Osteocyte (in vitro differentiated cells): ENCODE measurements around the gene ZSCAN26. TPM values are rescaled to one million over a fixed set of nuclear protein-coding genes. Genes with fewer than 3 reads are reported as not detected.

Experiments
- DNase-seq: peaks from one replicate; pipeline ENCODE4 v3.0.0; 2021; ENCODE audit warnings: mixed read lengths; ENCODE audit not compliant: unreplicated experiment; ENCODE audit errors: extremely low spot score
- H3K27ac Mint-ChIP-seq: one replicate; pipeline ENCODE4 v1.8.0; 2021; ENCODE audit warnings: mild to moderate bottlenecking, mixed read lengths; ENCODE audit not compliant: unreplicated experiment
- H3K27me3 Mint-ChIP-seq: one replicate; pipeline ENCODE4 v1.8.0; 2021; ENCODE audit warnings: mixed read lengths; ENCODE audit not compliant: unreplicated experiment
- H3K36me3 Mint-ChIP-seq: one replicate; pipeline ENCODE4 v1.8.0; 2021; ENCODE audit warnings: mixed read lengths; ENCODE audit not compliant: unreplicated experiment
- H3K4me1 Mint-ChIP-seq: one replicate; pipeline ENCODE4 v1.8.0; 2021; ENCODE audit warnings: mixed read lengths; ENCODE audit not compliant: unreplicated experiment
- H3K4me3 Mint-ChIP-seq: one replicate; pipeline ENCODE4 v1.8.0; 2021; ENCODE audit warnings: mild to moderate bottlenecking, moderate library complexity, mixed read lengths; ENCODE audit not compliant: unreplicated experiment
- H3K9me3 Mint-ChIP-seq: one replicate; pipeline ENCODE4 v1.8.0; 2021; ENCODE audit warnings: mixed read lengths; ENCODE audit not compliant: unreplicated experiment
- total RNA-seq: library from RNA; stranded (reverse); gene quantifications from 2 replicates; pipeline ENCODE4 v1.2.1, GENCODE V29; 2021
- TF ChIP-seq, protein P1 (sequence below): fragments of 200-600 bp; sonication (generic); IDR thresholded peaks from 2 replicates; pipeline ENCODE4 v1.5.0; 2021; ENCODE audit warnings: antibody characterized with exemption, mild to moderate bottlenecking, moderate library complexity

Gene ZSCAN26
- total RNA-seq, 1 donor from 2014 or later: 19.8 TPM

DNA sequence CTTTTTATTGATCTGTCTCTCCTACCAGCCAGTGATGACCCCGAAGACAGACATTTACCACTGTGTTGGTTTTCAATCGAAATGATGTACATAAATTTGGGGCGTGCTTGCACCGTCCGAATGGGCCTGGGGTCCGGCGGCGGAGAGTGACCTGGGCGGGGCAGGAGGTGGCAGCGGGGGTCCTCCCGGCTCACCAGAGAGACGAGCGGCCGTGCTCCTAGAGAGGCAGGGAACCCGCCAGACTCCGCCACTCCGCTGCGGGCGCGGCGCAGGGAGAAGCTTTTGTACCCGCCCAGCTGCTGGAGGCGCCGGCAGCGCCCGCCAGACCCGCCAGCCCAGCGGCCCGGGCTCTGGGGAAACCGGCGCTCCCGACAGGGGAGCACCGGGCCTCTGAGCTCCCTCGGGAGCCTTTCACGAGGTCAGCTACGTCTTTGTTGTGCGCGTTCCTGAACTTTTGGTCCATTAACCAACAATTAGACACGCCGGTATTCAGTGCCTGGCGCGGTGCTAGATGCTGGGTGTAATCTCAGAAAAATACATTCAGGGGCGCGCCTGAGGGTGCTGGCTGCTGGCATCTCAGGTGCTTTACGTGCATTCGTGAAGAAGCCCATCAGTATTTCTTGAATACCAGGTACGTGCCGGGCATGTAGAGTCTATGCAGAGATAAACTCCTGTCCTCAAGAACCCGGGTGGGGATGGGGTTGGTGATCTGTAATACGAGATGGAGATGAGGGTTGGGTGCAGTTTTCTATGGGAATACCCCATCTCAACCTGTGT lies 14.5 kb downstream of the ZSCAN26 start, which contains the start of gene PGBD1:
PGBD1 (plus strand) TSS at position 285 of the 777 bp plus-strand sequence. CDS start 2,242 bp downstream, outside the sequence.
- DNase-seq: peak; percentile 91
- H3K4me1 Mint-ChIP-seq: peaks cover 15% of the 10 kb centered on the region
- TF ChIP-seq, protein P1, sequence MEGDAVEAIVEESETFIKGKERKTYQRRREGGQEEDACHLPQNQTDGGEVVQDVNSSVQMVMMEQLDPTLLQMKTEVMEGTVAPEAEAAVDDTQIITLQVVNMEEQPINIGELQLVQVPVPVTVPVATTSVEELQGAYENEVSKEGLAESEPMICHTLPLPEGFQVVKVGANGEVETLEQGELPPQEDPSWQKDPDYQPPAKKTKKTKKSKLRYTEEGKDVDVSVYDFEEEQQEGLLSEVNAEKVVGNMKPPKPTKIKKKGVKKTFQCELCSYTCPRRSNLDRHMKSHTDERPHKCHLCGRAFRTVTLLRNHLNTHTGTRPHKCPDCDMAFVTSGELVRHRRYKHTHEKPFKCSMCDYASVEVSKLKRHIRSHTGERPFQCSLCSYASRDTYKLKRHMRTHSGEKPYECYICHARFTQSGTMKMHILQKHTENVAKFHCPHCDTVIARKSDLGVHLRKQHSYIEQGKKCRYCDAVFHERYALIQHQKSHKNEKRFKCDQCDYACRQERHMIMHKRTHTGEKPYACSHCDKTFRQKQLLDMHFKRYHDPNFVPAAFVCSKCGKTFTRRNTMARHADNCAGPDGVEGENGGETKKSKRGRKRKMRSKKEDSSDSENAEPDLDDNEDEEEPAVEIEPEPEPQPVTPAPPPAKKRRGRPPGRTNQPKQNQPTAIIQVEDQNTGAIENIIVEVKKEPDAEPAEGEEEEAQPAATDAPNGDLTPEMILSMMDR: no peak
- peak within 1 kb of the TSS; percentile 68 for H3K27ac Mint-ChIP-seq
- H3K36me3 Mint-ChIP-seq: peaks cover 28% of the 10 kb centered on the region
- peak within 1 kb of the TSS; percentile 88 for H3K4me3 Mint-ChIP-seq
- peaks cover 10% of the 10 kb centered on the region for H3K9me3 Mint-ChIP-seq
- H3K27me3 Mint-ChIP-seq: no peaks in the 10 kb centered on the region

DNA sequence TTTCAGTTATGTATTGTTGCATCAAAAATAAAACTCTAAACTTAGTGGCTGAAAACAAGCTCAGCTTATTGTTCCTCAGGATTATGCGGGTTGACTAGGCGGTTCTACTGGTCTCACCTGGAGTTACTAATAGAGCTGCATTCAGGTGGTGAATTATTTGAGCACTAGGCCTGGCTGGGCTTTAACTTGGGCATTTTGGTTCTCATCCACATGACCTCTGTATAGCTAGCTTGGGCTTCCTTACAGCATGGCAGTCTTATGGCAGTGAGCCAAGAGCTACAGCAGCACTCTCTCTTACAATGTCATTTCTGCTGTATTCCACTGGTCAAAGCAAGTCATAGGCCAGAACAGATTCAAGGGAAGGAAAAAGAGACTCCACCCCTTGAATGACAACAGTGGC lies 16.0 kb downstream of the ZSCAN26 start:
- TF ChIP-seq, protein P1: no peak
- Mint-ChIP-seq H3K27me3 (no peaks in the 10 kb centered on the region), H3K4me3 (peak overlapping the region; percentile 88), H3K27ac (no peak overlapping the region), H3K9me3 (peaks cover 10% of the 10 kb centered on the region), H3K4me1 (peaks cover 15% of the 10 kb centered on the region), H3K36me3 (peaks cover 35% of the 10 kb centered on the region)
- DNase-seq: no peak

DNA sequence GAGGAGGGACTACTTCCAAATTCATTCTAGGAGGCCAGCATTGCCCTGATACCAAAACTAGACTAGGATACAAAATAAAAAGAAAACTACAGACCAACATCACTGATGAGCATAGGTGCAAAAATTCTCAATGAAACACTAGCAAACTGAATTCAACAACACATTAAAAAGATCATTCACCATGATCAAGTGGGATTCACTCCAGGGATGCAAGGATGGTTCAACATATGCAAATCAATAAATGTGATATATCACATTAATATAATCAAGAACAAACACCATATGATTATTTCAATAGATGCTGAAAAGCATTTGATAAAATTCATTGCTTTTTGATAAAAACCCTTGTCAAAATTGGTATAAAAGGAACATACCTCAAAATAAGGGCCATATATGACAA lies 24.6 kb downstream of the ZSCAN26 start:
- TF ChIP-seq, protein P1: no peak
- Mint-ChIP-seq H3K27ac (no peak overlapping the region), H3K4me3 (no peak overlapping the region), H3K4me1 (no peaks in the 10 kb centered on the region), H3K27me3 (no peaks in the 10 kb centered on the region), H3K36me3 (peaks cover 45% of the 10 kb centered on the region), H3K9me3 (peaks cover 18% of the 10 kb centered on the region)
- no peak for DNase-seq

GRCh38 chr6:28295326-28295725 lies 28.4 kb downstream of the ZSCAN26 start:
- TF ChIP-seq, protein P1: no peak
- no peaks in the 10 kb centered on the region for H3K4me1 Mint-ChIP-seq
- H3K27me3 Mint-ChIP-seq: no peaks in the 10 kb centered on the region
- no peak overlapping the region for H3K4me3 Mint-ChIP-seq
- DNase-seq: no peak
- H3K27ac Mint-ChIP-seq: no peak overlapping the region
- H3K36me3 Mint-ChIP-seq: peaks cover 27% of the 10 kb centered on the region
- H3K9me3 Mint-ChIP-seq: peaks cover 17% of the 10 kb centered on the region

DNA sequence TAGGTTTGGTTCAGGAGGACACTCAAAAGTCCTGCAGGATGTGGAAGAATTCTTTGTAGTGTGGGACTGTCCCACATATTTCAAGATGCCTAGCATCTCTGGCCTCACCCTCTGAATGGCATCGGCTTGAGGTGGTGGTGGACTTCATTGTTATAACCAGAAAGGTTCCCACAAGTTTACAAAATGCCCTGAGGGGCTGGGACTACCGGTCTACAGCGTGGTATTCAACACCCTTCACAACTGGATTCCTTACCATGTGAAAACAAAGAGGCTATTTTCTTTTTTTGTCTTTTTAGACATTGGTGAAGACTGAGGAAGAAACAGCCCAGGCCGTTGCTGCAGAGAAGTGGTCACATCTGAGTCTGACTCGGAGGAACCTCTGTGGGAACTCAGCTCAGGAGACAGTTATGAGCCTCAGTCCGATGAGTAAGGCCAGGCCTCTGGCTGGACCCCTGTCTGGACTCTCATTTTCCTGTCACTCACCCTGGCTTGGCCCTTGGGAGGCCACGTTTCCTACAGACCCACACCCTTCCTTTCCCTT lies 29.6 kb downstream of the ZSCAN26 start:
- no peak overlapping the region for H3K27ac Mint-ChIP-seq
- H3K27me3 Mint-ChIP-seq: no peaks in the 10 kb centered on the region
- H3K4me1 Mint-ChIP-seq: no peaks in the 10 kb centered on the region
- peaks cover 30% of the 10 kb centered on the region for H3K36me3 Mint-ChIP-seq
- H3K4me3 Mint-ChIP-seq: no peak overlapping the region
- TF ChIP-seq, protein P1: no peak
- peaks cover 6% of the 10 kb centered on the region for H3K9me3 Mint-ChIP-seq
- no peak for DNase-seq
